DOHH2 (cell line): ENCODE results near the gene USP32.

Experiments
- EZH2phosphoT487 ChIP-seq: fragments of 200-600 bp; sonication (generic); IDR thresholded peaks from 2 replicates; pipeline ENCODE4 v1.6.1; 2017; ENCODE audit warnings: borderline replicate concordance, mild to moderate bottlenecking, antibody characterized with exemption, low read length, moderate library complexity, mixed read lengths
- TF ChIP-seq, protein P1 (sequence below): fragments of 200-600 bp; sonication (generic); IDR thresholded peaks from one replicate; pipeline ENCODE4 v1.5.1; 2014; ENCODE audit warnings: antibody characterized with exemption, mild to moderate bottlenecking, low read depth, low read length; ENCODE audit not compliant: poor library complexity, severe bottlenecking

DNA sequence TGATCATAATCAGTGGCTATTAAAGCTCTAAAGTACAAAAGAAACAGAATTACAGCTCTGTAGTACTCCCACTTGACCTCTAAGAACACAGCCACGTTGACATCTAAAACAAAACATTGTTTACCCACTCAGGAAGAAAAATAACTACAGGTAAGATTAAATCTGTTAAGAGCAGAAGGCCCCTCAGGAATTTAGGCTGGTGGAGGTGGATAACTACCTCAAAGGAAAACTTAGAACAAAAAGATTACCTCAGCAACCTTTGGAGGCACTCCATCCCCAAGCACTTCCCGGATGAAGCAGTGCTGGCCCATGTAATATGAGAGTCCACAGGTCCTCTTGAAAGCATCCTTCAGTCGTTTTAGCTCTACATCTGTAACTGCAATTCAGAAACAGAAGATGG lies 46.7 kb downstream of the USP32 start:
- TF ChIP-seq, protein P1, sequence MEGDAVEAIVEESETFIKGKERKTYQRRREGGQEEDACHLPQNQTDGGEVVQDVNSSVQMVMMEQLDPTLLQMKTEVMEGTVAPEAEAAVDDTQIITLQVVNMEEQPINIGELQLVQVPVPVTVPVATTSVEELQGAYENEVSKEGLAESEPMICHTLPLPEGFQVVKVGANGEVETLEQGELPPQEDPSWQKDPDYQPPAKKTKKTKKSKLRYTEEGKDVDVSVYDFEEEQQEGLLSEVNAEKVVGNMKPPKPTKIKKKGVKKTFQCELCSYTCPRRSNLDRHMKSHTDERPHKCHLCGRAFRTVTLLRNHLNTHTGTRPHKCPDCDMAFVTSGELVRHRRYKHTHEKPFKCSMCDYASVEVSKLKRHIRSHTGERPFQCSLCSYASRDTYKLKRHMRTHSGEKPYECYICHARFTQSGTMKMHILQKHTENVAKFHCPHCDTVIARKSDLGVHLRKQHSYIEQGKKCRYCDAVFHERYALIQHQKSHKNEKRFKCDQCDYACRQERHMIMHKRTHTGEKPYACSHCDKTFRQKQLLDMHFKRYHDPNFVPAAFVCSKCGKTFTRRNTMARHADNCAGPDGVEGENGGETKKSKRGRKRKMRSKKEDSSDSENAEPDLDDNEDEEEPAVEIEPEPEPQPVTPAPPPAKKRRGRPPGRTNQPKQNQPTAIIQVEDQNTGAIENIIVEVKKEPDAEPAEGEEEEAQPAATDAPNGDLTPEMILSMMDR = no peak
- TF ChIP-seq EZH2phosphoT487 = no peak
